CD4-positive, alpha-beta T cell treated with Interleukin-6 for 4 hours (primary cell): Measurements from ENCODE around the gene UBB.
A peak's percentile ranks its signal among the peaks of the same experiment; 100 is the strongest.

Experiments
- DNase-seq: peaks from one replicate; pipeline ENCODE4 v3.0.0-alpha.2; 2020; ENCODE audit warnings: mixed read lengths

Gene UBB

DNA sequence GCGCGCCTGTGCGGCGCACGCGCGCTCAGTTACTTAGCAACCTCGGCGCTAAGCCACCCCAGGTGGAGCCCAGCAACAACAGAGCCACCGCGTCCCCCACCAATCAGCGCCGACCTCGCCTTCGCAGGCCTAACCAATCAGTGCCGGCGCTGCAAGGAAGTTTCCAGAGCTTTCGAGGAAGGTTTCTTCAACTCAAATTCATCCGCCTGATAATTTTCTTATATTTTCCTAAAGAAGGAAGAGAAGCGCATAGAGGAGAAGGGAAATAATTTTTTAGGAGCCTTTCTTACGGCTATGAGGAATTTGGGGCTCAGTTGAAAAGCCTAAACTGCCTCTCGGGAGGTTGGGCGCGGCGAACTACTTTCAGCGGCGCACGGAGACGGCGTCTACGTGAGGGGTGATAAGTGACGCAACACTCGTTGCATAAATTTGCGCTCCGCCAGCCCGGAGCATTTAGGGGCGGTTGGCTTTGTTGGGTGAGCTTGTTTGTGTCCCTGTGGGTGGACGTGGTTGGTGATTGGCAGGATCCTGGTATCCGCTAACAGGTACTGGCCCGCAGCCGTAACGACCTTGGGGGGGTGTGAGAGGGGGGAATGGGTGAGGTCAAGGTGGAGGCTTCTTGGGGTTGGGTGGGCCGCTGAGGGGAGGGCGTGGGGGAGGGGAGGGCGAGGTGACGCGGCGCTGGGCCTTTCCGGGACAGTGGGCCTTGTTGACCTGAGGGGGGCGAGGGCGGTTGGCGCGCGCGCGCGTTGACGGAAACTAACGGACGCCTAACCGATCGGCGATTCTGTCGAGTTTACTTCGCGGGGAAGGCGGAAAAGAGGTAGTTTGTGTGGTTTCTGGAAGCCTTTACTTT is at the start of gene UBB:
TSS of gene UBB (plus strand) at position 452 of the 856 bp plus-strand sequence. CDS start 817 bp downstream, outside the sequence.
- DNase-seq, result peak; percentile 94

DNA sequence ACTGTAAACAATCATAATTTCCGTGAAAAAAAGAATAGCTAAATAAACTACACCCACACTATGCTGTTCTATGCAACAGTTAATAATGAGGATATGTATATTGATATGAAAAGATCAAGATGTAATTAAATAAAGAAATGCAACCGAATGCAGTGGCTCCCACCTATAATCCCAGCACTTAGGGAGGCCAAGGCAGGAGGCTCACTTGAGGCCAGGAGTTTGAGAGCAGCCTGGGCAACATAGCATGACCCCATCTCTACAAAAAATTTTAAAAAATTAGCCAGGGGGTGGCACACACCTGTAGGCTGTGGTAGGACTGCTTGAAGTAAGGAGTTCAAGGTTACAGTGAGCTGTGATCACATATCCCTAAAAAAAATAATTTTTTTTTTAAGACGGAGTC is 42.5 kb upstream of the UBB start:
- no peak for DNase-seq

DNA sequence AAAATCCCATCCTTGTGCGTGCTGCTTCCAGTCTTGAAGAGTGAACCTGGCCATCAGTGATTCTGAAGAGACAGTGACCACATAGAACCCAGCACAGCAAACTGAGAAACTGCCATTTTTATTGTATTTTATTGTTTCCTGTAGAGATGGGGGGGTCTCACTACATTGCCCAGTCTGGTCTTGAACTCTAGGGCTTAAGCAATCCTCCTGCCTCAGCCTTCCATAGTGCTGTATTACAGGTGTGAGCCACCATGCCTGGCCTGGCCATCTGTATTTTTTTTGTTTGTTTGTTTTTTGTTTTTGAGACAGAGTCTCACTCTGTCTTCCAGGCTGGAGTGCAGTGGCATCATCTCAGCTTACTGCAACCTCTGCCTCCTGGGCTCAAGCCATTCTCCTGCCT is 41.5 kb upstream of the UBB start:
- DNase-seq, result no peak

- no peak for DNase-seq
Observed at GRCh38 chr17:16339959-16340358, 40.9 kb upstream of the UBB start.

- DNase-seq, result no peak
Observed at GRCh38 chr17:16342979-16343378, 37.9 kb upstream of the UBB start.

DNA sequence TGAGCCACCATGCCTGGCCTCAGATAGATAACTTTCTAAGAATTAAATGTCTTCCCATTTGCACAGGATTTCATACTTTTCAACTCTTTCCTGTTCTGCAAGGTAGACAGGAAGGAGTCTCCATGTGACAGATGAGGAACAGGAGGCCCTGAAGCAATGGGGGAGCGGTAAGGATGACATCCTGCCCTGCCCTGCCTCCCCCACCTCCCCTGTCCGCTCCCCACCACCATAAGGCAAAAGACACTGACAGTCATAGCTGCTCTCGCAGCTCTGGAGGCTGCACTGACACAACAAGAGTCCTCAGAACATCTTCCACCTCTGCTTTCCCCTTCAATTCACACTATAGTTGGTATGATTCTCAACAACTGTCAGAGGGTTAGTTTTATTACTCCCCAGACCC is 37.3 kb upstream of the UBB start:
- DNase-seq, result no peak

- no peak for DNase-seq
Observed at GRCh38 chr17:16345565-16345964, 35.3 kb upstream of the UBB start.

DNA sequence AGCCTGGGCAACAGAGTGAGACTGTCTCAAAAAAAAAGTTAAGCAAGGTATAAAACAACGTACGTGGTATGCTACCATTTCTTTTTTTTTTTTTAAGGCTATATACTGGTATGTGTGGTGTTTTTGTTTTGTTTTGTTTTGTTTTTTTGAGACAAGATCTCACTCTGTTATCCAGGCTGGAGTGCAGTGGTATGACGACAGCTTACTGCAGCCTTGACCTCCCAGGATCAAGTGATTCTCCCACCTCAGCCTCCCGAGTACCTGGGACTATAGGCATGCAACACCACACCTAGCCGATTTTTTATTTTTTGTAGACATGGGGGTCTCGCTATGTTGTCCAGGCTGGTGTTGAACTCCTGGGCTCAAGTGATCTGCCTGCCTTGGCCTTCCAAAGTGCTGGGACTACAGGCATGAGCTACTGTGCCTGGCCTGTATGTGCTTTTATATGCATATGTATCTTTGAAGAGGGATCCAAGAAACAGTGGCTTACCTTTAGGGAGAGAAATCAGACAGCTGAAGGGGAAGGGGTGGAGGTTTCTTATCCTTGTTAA is 34.1 kb upstream of the UBB start:
- DNase-seq, result no peak

DNA sequence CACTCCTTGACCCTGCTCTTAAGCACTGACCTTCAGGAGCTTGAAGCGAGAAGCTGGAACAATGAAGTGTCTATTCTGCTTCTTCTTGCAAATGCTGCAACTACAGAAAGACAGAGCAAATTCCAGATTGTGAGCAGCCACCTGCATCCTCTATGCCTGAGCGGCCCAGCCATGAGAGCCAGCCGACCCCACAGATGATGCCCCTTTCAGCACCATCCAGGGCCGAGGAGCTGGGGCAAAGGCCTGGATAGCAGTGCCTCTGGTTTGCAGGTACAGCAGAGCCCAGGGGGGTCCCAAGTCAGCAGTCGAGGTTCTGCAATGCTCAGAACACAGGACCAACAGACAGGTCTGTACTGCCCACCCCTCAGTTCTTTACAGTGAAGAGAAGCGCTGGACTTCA is 32.3 kb upstream of the UBB start:
- no peak for DNase-seq

DNA sequence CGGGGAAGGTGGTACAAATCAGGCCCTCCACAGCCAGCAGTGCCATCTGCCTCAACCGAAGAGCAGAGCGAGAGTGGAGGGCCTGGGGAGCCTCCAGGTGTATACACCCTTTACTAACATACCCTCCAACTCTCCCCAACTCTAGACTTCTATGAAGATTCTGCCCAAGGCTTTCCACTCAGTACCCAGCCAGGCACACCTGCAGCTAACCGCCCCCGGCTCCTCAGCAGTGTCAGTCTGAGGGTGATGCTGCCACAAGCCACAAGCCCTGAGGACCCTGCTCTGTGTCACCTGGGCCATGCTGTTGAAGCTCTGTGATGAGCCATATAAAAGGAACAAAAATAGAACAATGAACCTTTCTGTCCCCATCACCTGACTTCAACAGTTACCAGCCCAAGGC is 31.5 kb upstream of the UBB start:
- no peak for DNase-seq

DNA sequence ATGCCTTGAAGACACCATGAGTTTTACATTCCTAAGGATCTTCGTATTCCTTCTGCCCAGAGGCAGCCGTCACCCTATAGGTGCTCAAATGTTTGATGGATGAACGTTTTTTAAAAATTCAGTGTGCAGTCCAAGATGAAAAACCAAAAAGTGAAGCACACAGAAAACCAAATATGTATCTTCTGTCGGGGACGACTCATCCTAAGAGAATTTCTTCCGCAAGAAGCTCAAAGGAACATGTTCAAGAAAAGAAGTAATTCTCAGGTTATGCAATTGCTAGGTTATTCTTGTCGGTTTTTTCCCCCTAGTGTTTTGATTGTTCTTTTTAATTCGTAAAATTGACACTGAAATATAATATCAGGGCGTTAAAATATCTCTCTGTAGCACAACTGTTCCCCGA is 29.1 kb upstream of the UBB start:
- no peak for DNase-seq

GRCh38 chr17:16352303-16352666 is 28.6 kb upstream of the UBB start:
- DNase-seq, result peak; percentile 47

- DNase-seq, result no peak
Observed at GRCh38 chr17:16352667-16353316, 28.1 kb upstream of the UBB start.

DNA sequence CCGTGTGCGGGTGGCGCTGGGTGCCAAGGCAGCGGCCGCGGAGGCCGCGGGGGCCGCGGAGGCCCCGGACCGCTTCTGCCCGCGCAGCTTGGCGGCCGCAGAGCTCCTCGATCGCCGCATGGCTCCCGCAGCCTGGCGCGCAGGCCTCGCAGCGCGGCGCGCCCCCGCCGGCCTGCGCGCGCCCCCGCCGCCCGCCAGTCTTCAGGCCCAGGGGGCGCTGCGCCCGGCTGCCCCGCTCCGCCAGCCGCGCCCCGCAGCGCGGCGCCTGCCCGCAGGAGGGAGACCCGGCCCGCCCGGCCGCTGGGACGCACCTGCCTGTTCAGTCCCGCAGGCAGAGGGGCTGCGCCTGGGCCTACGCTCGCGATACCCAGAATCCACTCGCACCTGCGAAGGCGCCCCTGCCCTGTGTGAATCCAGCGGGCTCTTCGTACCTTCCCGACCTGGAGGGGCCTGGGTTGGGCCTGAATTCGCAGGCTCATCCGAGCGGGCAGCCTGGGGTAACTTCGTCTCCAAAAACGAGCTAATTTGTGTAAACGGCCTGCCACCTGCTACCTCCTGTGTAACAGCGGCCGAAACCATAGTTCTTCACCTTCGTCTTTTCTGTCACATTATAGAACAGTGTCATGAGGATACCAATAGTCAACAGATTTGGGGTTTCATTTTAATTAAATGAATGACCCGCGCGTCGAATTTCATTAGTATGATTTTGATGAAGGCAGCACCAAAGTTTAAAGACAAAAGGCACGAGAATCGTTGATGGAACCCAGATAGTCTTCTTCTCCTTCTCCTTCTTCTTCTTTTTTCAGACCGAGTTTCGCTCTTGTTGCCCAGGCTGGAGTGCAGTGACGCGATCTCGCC is 27.3 kb upstream of the UBB start, which contains the start of gene CENPV:
TSS of gene CENPV (minus strand) at position 153 of the 858 bp plus-strand sequence. CDS start at position 120, 33 bp downstream.
- DNase-seq, result peak; percentile 78

DNA sequence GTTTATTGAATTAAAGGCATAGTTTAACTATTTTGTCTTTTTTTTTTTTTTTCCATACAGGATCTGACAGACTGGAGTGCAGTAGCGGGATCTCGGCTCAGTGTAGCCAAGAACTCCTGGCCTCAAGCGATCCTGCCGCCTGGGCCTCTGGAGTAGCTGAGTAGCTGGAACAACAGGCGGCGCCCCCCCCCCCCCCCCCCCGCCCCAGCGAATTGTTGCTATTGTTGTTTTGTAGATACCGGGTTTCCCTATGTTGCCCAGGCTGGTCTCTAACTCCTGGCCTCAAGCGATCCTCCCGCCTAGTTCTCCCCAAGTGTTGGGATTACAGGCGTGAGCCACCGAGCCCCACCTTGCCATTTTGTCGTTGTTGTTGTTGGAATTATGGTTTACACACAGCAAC is 26.3 kb upstream of the UBB start:
- no peak for DNase-seq

GRCh38 chr17:16358394-16358793 is 22.5 kb upstream of the UBB start:
- no peak for DNase-seq

- DNase-seq, result no peak
Observed at GRCh38 chr17:16361874-16362273, 19.0 kb upstream of the UBB start.

DNA sequence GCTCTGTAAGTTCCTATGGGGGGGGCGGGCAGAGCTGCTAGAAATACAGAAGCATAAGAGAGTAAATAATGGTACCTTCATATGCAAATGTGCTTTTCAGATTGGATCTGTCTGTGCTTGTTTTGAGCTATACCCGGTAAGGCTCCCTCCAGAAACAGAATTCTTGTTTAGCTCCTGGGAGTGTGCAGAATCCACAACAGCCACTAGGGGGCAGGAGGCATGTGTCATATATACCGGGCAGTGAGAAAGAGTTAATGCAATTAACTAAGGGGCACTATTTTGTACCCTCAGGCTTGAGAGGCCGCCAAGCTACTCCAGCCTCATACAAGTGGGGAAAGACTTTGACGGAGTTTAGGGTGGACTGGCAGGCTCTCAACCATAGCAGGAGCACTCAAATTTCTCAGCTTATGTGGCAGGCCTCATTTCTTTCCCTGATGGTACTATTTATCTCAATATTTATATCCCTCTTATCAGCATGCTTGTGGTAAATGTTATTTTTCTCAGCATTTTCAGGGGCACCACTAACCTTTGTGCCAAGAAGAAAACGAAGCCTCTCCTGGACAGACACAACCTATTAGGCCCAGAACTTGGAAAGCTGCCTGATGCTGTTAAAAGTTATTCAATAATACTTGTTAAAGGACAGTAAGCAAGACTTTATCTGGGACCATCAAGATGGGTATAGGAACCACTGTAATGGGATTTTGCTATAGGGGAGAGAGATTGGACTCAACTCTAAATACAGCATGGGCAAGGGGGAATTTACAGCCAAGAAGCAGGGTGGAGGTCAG is 16.9 kb upstream of the UBB start:
- peak; percentile 81 for DNase-seq

DNA sequence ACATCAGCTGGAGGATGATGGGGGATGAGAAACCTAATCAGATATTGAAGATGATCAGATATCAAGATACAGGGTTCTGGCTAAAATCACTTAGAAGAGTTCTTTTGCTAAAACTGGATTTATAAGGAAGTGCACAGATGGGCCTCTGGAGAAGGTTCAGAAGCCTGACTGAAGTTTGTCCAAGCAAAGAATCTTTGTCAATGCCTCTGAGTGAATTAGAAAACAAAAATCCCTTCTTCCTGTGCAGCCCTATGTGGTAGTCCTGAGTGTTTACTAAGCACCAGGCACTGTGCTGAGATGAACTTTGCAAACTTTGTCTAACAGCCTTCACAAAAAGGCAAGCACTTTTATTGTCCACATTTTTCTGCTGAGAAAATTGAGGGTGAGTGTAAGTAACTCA is 16.3 kb upstream of the UBB start:
- DNase-seq, result no peak

- DNase-seq, result no peak
Observed at GRCh38 chr17:16371742-16372141, 9.1 kb upstream of the UBB start.

DNA sequence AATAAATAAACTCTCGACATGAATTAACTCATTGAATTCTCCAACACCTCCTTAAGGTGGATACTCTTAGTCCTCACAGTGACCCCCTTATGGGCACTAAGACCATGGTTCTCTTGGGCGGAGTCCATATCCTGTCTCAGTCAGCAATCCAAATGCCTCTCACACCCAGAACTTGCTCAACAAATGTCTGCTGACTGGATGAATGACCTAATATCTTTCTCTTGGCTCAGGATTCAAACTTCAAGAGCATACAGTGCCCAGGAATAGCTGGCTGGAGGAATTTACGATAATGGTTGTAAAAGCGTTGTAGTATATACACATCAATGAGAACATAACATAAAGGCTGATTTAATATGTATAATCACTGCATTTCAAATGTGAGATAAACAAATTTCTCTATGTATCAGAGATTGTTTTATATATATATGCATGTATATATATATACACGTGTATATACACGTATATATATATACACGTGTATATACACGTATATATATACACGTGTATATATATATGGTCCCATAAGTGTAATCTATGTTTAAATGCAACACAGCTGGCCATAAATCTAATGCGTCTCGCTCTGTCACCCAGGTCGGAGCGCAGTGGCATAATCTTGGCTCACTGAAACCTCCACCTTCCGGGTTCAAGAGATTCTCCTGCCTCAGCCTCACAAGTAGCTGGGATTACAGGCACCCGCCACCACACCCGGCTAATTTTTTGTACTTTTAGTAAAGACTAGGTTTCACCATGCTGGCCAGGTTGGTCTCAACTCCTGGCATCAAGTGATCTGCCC is 6.5 kb upstream of the UBB start:
- no peak for DNase-seq
